HEK293 (cell line): Measurements from ENCODE around the gene IGDCC3.
A peak's percentile ranks its signal among the peaks of the same experiment; 100 is the strongest.
"Not testable (repeated sequence)": the region's sequence is repeated elsewhere in the genome, so short reads cannot be mapped to it uniquely, and the experiment has no call there.

Source experiments
- CTCF ChIA-PET: fragments of 350-600 bp; formaldehyde crosslinking; extraction: SDS; loops from one replicate; lab custom pipeline; 2021; ENCODE audit warnings: antibody characterized with exemption; lab: Yijun Ruan, JAX
- POLR2A ChIA-PET: fragments of 300-600 bp; formaldehyde crosslinking; extraction: SDS; loops from one replicate; lab custom pipeline; 2020; ENCODE audit warnings: antibody characterized with exemption, inconsistent platforms; lab: Yijun Ruan, JAX
- H3K27ac ChIP-seq: fragments of 200-500 bp; sonication (Bioruptor generic); 2 replicates; pipeline ENCODE4 v1.5.1; 2014; ENCODE audit warnings: low read depth, low read length, control low read depth, inconsistent platforms; ENCODE audit errors: extremely low read depth
- H3K36me3 ChIP-seq, 2 experiments: fragments of 200-500 bp in 1 of 2; sonication (Bioruptor generic) in 1 of 2; 1 replicate in 1 of 2; 2 replicates in 1 of 2; pipeline ENCODE4 v1.5.1; 2014 to 2017; ENCODE audit warnings: inconsistent platforms in 2 of 2, low read length in 2 of 2; ENCODE audit not compliant: control insufficient read depth in 2 of 2, insufficient read depth in 1 of 2
- H3K4me1 ChIP-seq: fragments of 200-500 bp; sonication (Bioruptor generic); 2 replicates; pipeline ENCODE4 v1.5.1; 2014; ENCODE audit warnings: mild to moderate bottlenecking, low read length, inconsistent platforms; ENCODE audit not compliant: control insufficient read depth, insufficient read depth
- H3K4me3 ChIP-seq: 2 replicates; pipeline ENCODE4 v1.5.1; 2011; ENCODE audit warnings: low read depth, mild to moderate bottlenecking, control low read depth, low read length, moderate library complexity
- H3K9me3 ChIP-seq: fragments of 200-500 bp; sonication (Bioruptor generic); 2 replicates; pipeline ENCODE4 v1.5.1; 2014; ENCODE audit warnings: low read depth, low read length, inconsistent platforms; ENCODE audit not compliant: control insufficient read depth, insufficient read depth
- ATF2 ChIP-seq: fragments of 450-650 bp; formaldehyde crosslinking; IDR thresholded peaks from 2 replicates; pipeline ENCODE4 v1.5.1; 2016; ENCODE audit warnings: missing biosample characterization, missing genetic modification characterization, low read depth
- EGR2 ChIP-seq: fragments of 450-650 bp; formaldehyde crosslinking; IDR thresholded peaks from 2 replicates; pipeline ENCODE4 v1.5.1; 2016; ENCODE audit warnings: low read depth, missing biosample characterization, missing genetic modification characterization
- GLI2 ChIP-seq: fragments of 450-650 bp; formaldehyde crosslinking; IDR thresholded peaks from 2 replicates; pipeline ENCODE4; 2017; ENCODE audit warnings: missing biosample characterization, missing genetic modification characterization, low read depth, borderline replicate concordance
- GLIS1 ChIP-seq: fragments of 450-650 bp; formaldehyde crosslinking; IDR thresholded peaks from 2 replicates; pipeline ENCODE4 v1.5.1; 2016; ENCODE audit warnings: missing biosample characterization, missing genetic modification characterization
- HOXA7 ChIP-seq: sonication (generic); formaldehyde crosslinking; IDR thresholded peaks from 2 replicates; pipeline ENCODE4 v1.8.1; 2022; ENCODE audit warnings: missing genetic modification reagents, borderline replicate concordance
- IKZF3 ChIP-seq: fragments of 450-650 bp; IDR thresholded peaks from 2 replicates; pipeline ENCODE4 v1.5.0; 2018; ENCODE audit warnings: missing biosample characterization, mild to moderate bottlenecking, missing genetic modification characterization, moderate library complexity
- KLF9 ChIP-seq: fragments of 450-650 bp; formaldehyde crosslinking; IDR thresholded peaks from 2 replicates; pipeline ENCODE4 v1.5.1; 2016; ENCODE audit warnings: missing biosample characterization, missing genetic modification characterization, low read depth
- PRDM1 ChIP-seq: fragments of 450-650 bp; formaldehyde crosslinking; IDR thresholded peaks from 2 replicates; pipeline ENCODE4; 2016; ENCODE audit warnings: missing biosample characterization, missing genetic modification characterization
- SP2 ChIP-seq: fragments of 450-650 bp; formaldehyde crosslinking; IDR thresholded peaks from 2 replicates; pipeline ENCODE4 v1.5.1; 2016; ENCODE audit warnings: missing biosample characterization, missing genetic modification characterization
- ZBTB20 ChIP-seq: fragments of 450-650 bp; formaldehyde crosslinking; IDR thresholded peaks from 2 replicates; pipeline ENCODE4 v1.5.1; 2016; ENCODE audit warnings: missing biosample characterization, missing genetic modification characterization
- ZBTB48 ChIP-seq: fragments of 450-650 bp; formaldehyde crosslinking; IDR thresholded peaks from 2 replicates; pipeline ENCODE4 v1.5.1; 2016; ENCODE audit warnings: missing biosample characterization, missing genetic modification characterization
- ZNF10 ChIP-seq: fragments of 450-650 bp; formaldehyde crosslinking; IDR thresholded peaks from 2 replicates; pipeline ENCODE4 v1.5.1; 2017; ENCODE audit warnings: missing biosample characterization, missing genetic modification characterization
- ZNF114 ChIP-seq: fragments of 450-650 bp; formaldehyde crosslinking; IDR thresholded peaks from 2 replicates; pipeline ENCODE4 v1.5.0; 2017; ENCODE audit warnings: missing biosample characterization, missing genetic modification characterization
- ZNF16 ChIP-seq: fragments of 450-650 bp; formaldehyde crosslinking; IDR thresholded peaks from 2 replicates; pipeline ENCODE4 v1.5.1; 2016; ENCODE audit warnings: low read depth, missing biosample characterization, missing genetic modification characterization
- ZNF324 ChIP-seq: fragments of 450-650 bp; formaldehyde crosslinking; IDR thresholded peaks from 2 replicates; pipeline ENCODE4 v1.5.1; 2016; ENCODE audit warnings: missing biosample characterization, missing genetic modification characterization
- ZNF341 ChIP-seq: fragments of 450-650 bp; formaldehyde crosslinking; IDR thresholded peaks from 2 replicates; pipeline ENCODE4; 2016; ENCODE audit warnings: low read depth, missing biosample characterization, missing genetic modification characterization
- ZNF362 ChIP-seq: fragments of 450-650 bp; formaldehyde crosslinking; IDR thresholded peaks from 2 replicates; pipeline ENCODE4 v1.5.1; 2016; ENCODE audit warnings: missing biosample characterization, missing genetic modification characterization
- ZNF423 ChIP-seq: fragments of 450-650 bp; formaldehyde crosslinking; IDR thresholded peaks from 2 replicates; pipeline ENCODE4 v1.5.1; 2016; ENCODE audit warnings: missing biosample characterization, missing genetic modification characterization
- ZNF510 ChIP-seq: fragments of 450-650 bp; formaldehyde crosslinking; IDR thresholded peaks from 2 replicates; pipeline ENCODE4 v1.5.1; 2018; ENCODE audit warnings: mild to moderate bottlenecking, missing genetic modification characterization, missing biosample characterization; ENCODE audit not compliant: insufficient replicate concordance
- ZNF600 ChIP-seq: fragments of 450-650 bp; formaldehyde crosslinking; IDR thresholded peaks from 2 replicates; pipeline ENCODE4 v1.5.1; 2016; ENCODE audit warnings: missing biosample characterization, missing genetic modification characterization
- ZNF670 ChIP-seq: fragments of 450-650 bp; formaldehyde crosslinking; IDR thresholded peaks from 2 replicates; pipeline ENCODE4 v1.5.1; 2016; ENCODE audit warnings: missing biosample characterization, missing genetic modification characterization, low read depth
- ZNF701 ChIP-seq: fragments of 450-650 bp; formaldehyde crosslinking; IDR thresholded peaks from 2 replicates; pipeline ENCODE4 v1.5.1; 2016; ENCODE audit warnings: missing biosample characterization, missing genetic modification characterization
- ZSCAN4 ChIP-seq: fragments of 450-650 bp; formaldehyde crosslinking; IDR thresholded peaks from 2 replicates; pipeline ENCODE4 v1.5.1; 2017; ENCODE audit warnings: missing biosample characterization, missing genetic modification characterization

Gene IGDCC3

GRCh38 chr15:65399997-65400396 lies 22.2 kb upstream of the IGDCC3 start:
- H3K9me3 ChIP-seq, result no peaks in the 10 kb centered on the region
- CTCF ChIA-PET, result interaction anchor here (0.6 to 4.5 kb wide), 36 partner anchors 8 to 238 kb away, joined by 3 to 120 read pairs (median 6); no protein-coding TSS in a partner anchor
- POLR2A ChIA-PET, result interaction anchor here (0.5 to 2.5 kb wide), 3 partner anchors 94 to 180 kb away, joined by 3 to 7 read pairs (median 3); partner anchors contain the start of gene RNU5B-1
- H3K36me3 ChIP-seq, result no peaks in the 10 kb centered on the region
- no peak overlapping the region for H3K4me3 ChIP-seq
- H3K4me1 ChIP-seq, result peaks cover 8% of the 10 kb centered on the region; the same call in 1 of the 2 replicates
- no peak overlapping the region for H3K27ac ChIP-seq
- no peak for TF ChIP-seq ZSCAN4 (tag by site-specific recombination)
- TF ChIP-seq PRDM1 (tag by site-specific recombination), result peak; percentile 69; the same call in 1 of the 2 replicates
- TF ChIP-seq, all 188 proteins: peak for 1

GRCh38 chr15:65399001-65399706 lies 21.4 kb upstream of the IGDCC3 start:
- peaks cover 8% of the 10 kb centered on the region; the same call in 1 of the 2 replicates for H3K4me1 ChIP-seq
- CTCF ChIA-PET, result interaction anchor here (0.6 to 4.5 kb wide), 16 partner anchors 11 to 1164 kb away, joined by 3 to 120 read pairs (median 6); no protein-coding TSS in a partner anchor
- no peaks in the 10 kb centered on the region for H3K36me3 ChIP-seq
- H3K27ac ChIP-seq, result no peak overlapping the region
- POLR2A ChIA-PET, result interaction anchor here (0.5 to 2.5 kb wide), 4 partner anchors 14 to 94 kb away, joined by 3 to 7 read pairs (median 4); partner anchors contain the start of gene RNU5B-1
- H3K4me3 ChIP-seq, result no peak overlapping the region
- no peaks in the 10 kb centered on the region for H3K9me3 ChIP-seq
- no peak for TF ChIP-seq ZNF701 (tag by site-specific recombination)
- TF ChIP-seq ZBTB20, result peak; percentile 67
- TF ChIP-seq ZNF341 (tag by site-specific recombination), result no peak
- peak; percentile 52; the same call in 1 of the 2 replicates for TF ChIP-seq ZNF362 (tag by site-specific recombination)
- no peak for TF ChIP-seq HOXA7 (CRISPR knock-in tag)
- no peak for TF ChIP-seq ZNF10 (tag by site-specific recombination)
- TF ChIP-seq ZNF670 (tag by site-specific recombination), result no peak
- TF ChIP-seq IKZF3 (tag by site-specific recombination), result no peak
- 0 out of 2 replicates have a peak, but pooled peaks have one; percentile 9 for TF ChIP-seq ZNF600 (tag by site-specific recombination)
- peak; percentile 66 for TF ChIP-seq GLIS1 (tag by site-specific recombination)
- no peak for TF ChIP-seq ZNF114 (tag by site-specific recombination)
- TF ChIP-seq, all 188 proteins: peak for 4

- H3K4me3 ChIP-seq, H3K27ac ChIP-seq, H3K36me3 ChIP-seq, H3K4me1 ChIP-seq, H3K9me3 ChIP-seq: not testable (repeated sequence)
- ChIA-PET CTCF (interaction anchor here (0.7 to 4.5 kb wide), 6 partner anchors 11 to 1164 kb away, joined by 3 to 120 read pairs (median 22); no protein-coding TSS in a partner anchor), POLR2A (interaction anchor here (0.6 to 1.3 kb wide), 2 partner anchors 13 to 56 kb away, joined by 4 read pairs; no protein-coding TSS in a partner anchor)
- TF ChIP-seq EGR2 (tag by site-specific recombination), result 0 out of 2 replicates have a peak, but pooled peaks have one; percentile 12
These were observed 20.7 kb upstream of the IGDCC3 start for GRCh38 chr15:65398486-65398885.

- peaks cover 8% of the 10 kb centered on the region; the same call in 1 of the 2 replicates for H3K4me1 ChIP-seq
- H3K36me3 ChIP-seq, result no peaks in the 10 kb centered on the region
- CTCF ChIA-PET, result interaction anchor here (0.9 kb wide), 2 partner anchors 22 to 78 kb away, joined by 3 read pairs; no protein-coding TSS in a partner anchor
- H3K9me3 ChIP-seq, result no peaks in the 10 kb centered on the region
- H3K4me3 ChIP-seq, result no peak overlapping the region
- no peak overlapping the region for H3K27ac ChIP-seq
- POLR2A ChIA-PET, result no interaction called here
- no peak for TF ChIP-seq ZNF510 (tag by site-specific recombination)
- TF ChIP-seq ZNF16 (tag by site-specific recombination), result no peak
- TF ChIP-seq ATF2, result no peak
- TF ChIP-seq ZBTB48 (tag by site-specific recombination), result no peak
- TF ChIP-seq GLI2 (tag by site-specific recombination), result no peak
- TF ChIP-seq ZNF324, result no peak
- TF ChIP-seq SP2, result no peak
- no peak for TF ChIP-seq ZNF423
- no peak for TF ChIP-seq KLF9 (tag by site-specific recombination)
- TF ChIP-seq ZNF341 (tag by site-specific recombination), result no peak
These were observed 19.1 kb upstream of the IGDCC3 start for GRCh38 chr15:65396965-65397317.
